IPS-20b (cell line): ENCODE measurements around the gene TMSB4Y.
A peak's percentile ranks its signal among the peaks of the same experiment; 100 is the strongest.

Experiments
- H3K27ac ChIP-seq: one replicate; pipeline ENCODE4 v1.5.1; 2013; ENCODE audit warnings: low read length
- H3K27me3 ChIP-seq: 2 replicates; pipeline ENCODE4 v1.6.1; 2013; ENCODE audit warnings: mild to moderate bottlenecking, low read length, inconsistent platforms; ENCODE audit not compliant: insufficient read depth
- H3K36me3 ChIP-seq: 2 replicates; pipeline ENCODE4 v1.6.1; 2013; ENCODE audit warnings: low read depth, mild to moderate bottlenecking, inconsistent platforms, low read length, moderate library complexity; ENCODE audit not compliant: insufficient read depth
- H3K4me1 ChIP-seq: 2 replicates; pipeline ENCODE4 v1.6.1; 2013; ENCODE audit warnings: mild to moderate bottlenecking, control low read depth, inconsistent platforms, low read length, moderate library complexity; ENCODE audit not compliant: insufficient read depth
- H3K4me3 ChIP-seq: 2 replicates; pipeline ENCODE4 v1.5.1; 2013; ENCODE audit warnings: mild to moderate bottlenecking, low read length, inconsistent platforms
- H3K9ac ChIP-seq: 2 replicates; pipeline ENCODE4 v1.6.1; 2013; ENCODE audit warnings: low read depth, mild to moderate bottlenecking, inconsistent platforms, low read length, moderate library complexity
- H3K9me3 ChIP-seq: 2 replicates; pipeline ENCODE4 v1.6.1; 2013; ENCODE audit warnings: mild to moderate bottlenecking, low read depth, low read length, inconsistent platforms; ENCODE audit not compliant: insufficient read depth

TMSB4Y gene

DNA sequence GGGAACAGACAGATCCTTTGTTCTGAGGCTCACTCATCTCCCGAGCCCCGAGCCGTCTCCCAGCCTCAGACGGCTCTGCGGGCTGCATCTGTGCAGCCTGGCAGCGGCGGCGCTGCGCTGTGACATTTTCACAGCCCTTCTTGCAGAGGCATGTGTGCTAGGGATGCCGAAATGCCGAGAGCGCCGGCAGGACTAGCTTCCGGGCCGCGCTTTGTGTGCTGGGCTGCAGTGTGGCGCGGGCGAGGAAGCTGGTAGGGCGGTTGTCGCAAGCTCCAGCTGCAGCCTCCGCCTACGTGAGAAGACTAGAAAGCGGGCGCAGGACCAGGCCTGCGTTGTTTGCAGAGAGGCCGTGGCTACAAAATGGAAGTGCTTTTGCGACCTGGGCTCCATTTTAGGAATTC, at the start of gene TMSB4Y:
Gene TMSB4Y, plus strand, starts transcription at position 332 of the 401 bp plus-strand sequence.
- H3K27me3 ChIP-seq, result no peaks in the 10 kb centered on the region
- H3K4me3 ChIP-seq, result peak within 1 kb of the TSS; percentile 77
- no peaks in the 10 kb centered on the region for H3K36me3 ChIP-seq
- peak within 1 kb of the TSS; percentile 99 for H3K9ac ChIP-seq
- H3K27ac ChIP-seq, result peak within 1 kb of the TSS; percentile 94
- H3K9me3 ChIP-seq, result no peaks in the 10 kb centered on the region
- H3K4me1 ChIP-seq, result no peaks in the 10 kb centered on the region; the same call in 1 of the 2 replicates

DNA sequence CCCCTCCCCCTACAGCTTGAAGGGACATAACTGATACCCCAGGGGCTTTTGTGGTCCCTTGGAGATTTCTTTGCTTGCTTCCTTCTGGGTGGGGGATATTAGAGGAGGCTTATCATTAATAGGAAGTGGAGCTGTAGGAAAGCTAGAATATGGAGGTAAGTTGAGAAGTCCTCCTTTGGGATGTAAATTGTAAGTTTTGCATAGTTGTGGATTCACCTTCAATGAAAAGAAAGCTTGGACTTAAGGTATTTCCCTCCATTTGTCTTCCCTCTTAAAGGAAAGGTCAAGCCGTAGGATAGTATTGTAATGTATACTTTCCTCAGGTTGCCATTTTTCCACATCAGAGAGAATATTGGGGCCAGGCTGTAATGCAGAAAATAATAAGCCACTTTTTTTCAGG, 39.5 kb upstream of the TMSB4Y start:
- no peaks in the 10 kb centered on the region for H3K27me3 ChIP-seq
- H3K36me3 ChIP-seq, result no peaks in the 10 kb centered on the region
- no peaks in the 10 kb centered on the region; the same call in none of the 2 replicates for H3K4me1 ChIP-seq
- H3K9ac ChIP-seq, result no peak overlapping the region
- no peak overlapping the region; the same call in 1 of the 2 replicates for H3K4me3 ChIP-seq
- H3K9me3 ChIP-seq, result peaks cover 29% of the 10 kb centered on the region
- peak overlapping the region; percentile 70 for H3K27ac ChIP-seq

DNA sequence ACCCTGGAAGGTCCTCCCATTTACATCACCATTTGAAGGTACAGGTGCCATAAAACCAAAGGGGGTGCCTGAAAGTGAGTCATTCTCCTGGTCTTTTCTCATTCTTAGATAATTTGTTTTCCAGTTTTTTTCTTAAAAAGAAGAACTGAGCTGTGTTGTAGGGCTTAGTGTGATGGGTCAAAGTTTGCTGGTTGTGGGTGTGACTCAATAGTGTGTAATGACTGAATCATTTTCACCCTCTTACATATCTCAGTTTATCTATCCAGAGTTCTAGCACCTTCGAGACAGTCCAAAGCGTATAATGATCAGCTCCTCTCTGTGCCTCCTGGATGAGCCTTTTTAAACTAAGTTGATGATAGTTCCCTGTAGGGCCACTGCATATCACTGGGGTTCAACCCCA, 32.6 kb upstream of the TMSB4Y start:
- Histone ChIP-seq H3K36me3 (no peaks in the 10 kb centered on the region), H3K4me1 (no peaks in the 10 kb centered on the region), H3K27me3 (no peaks in the 10 kb centered on the region), H3K4me3 (no peak overlapping the region), H3K9me3 (peaks cover 81% of the 10 kb centered on the region), H3K9ac (no peak overlapping the region), H3K27ac (no peak overlapping the region)

DNA sequence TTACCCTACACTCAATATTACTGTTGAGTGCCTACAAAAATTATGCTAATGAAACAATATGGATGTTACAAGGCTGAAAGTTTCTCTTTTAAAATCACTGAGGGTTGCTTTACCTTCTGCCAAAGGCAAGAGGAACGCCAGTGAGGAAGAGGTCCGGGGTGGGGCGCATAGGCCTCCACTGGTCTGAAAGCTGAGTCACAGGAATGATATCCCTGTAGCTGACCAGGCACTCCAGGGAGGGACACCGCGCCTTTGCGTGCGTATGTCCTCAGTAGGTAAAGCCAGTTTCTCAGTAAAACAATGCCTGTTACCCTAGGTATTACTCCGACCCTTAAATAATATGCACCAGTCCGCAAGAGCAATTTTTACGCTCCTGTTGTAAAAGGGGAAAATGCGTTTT, 1.4 kb upstream of the TMSB4Y start:
- no peak overlapping the region for H3K4me3 ChIP-seq
- no peak overlapping the region for H3K27ac ChIP-seq
- no peak overlapping the region for H3K9ac ChIP-seq
- no peaks in the 10 kb centered on the region for H3K36me3 ChIP-seq
- no peaks in the 10 kb centered on the region; the same call in 1 of the 2 replicates for H3K4me1 ChIP-seq
- no peaks in the 10 kb centered on the region for H3K9me3 ChIP-seq
- no peaks in the 10 kb centered on the region for H3K27me3 ChIP-seq

DNA sequence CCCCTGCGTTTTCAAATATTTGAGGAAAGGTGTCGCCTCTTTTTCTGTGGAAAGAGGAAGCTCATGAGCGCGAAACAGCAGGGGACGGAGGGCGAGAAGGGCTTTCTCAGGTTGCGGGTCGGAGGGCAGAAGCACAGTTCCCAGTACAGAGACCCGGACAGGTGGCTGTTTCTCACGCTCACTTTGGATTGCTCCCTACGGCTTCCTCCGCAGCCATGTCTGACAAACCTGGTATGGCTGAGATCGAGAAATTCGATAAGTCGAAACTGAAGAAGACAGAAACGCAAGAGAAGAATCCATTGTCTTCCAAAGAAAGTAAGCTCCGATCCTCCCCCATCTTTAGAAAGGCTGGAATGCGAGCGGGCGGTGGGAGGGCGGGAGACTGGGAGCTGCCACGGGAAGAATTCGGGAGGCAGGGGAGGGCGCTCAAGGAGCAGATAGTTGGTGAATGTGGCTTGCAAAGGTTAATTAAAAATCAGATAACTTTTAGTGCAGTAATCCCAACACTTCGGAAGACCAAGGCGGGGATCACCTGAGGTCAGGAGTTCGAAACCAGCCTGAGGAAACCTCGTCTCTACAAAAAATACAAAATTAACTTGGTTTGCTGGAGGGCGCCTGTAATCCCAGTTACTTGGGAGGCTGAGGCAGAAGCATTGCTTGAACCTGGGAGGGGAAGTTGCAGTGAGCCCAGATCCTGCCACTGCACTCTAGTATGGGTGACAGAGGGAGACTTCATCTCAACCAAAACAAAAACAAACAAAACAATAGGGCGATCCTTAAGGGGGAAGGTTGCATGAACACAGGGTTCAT, 627 bp downstream of the TMSB4Y start:
- Histone ChIP-seq H3K4me1 (no peaks in the 10 kb centered on the region; the same call in 1 of the 2 replicates), H3K27me3 (no peaks in the 10 kb centered on the region), H3K27ac (peak overlapping the region; percentile 94), H3K36me3 (no peaks in the 10 kb centered on the region), H3K4me3 (peak overlapping the region; percentile 77), H3K9ac (peak overlapping the region; percentile 99), H3K9me3 (no peaks in the 10 kb centered on the region)

DNA sequence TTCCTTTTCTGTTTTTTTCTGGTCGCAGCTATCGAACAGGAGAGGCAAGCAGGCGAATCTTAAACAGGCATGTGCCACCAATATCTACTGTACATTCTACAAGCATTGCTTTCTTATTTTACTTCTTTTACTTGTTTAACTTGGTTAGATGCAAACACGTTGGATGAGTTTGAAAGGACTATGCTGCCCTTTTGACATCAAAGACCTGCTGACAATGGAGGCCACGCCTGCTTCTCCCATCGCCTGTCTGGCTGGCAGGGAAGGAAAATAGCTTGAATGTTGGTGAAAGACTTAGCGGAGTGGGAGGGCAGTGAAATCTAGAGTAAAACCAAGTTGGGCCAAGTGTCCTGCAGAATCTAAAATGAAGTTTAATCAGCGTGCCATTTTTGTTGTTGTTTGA, 1.5 kb downstream of the TMSB4Y start:
- no peaks in the 10 kb centered on the region for H3K27me3 ChIP-seq
- H3K4me1 ChIP-seq, result no peaks in the 10 kb centered on the region; the same call in 1 of the 2 replicates
- peak overlapping the region; percentile 77 for H3K4me3 ChIP-seq
- H3K27ac ChIP-seq, result no peak overlapping the region
- no peaks in the 10 kb centered on the region for H3K9me3 ChIP-seq
- peak overlapping the region; percentile 99; the same call in 1 of the 2 replicates for H3K9ac ChIP-seq
- H3K36me3 ChIP-seq, result no peaks in the 10 kb centered on the region

DNA sequence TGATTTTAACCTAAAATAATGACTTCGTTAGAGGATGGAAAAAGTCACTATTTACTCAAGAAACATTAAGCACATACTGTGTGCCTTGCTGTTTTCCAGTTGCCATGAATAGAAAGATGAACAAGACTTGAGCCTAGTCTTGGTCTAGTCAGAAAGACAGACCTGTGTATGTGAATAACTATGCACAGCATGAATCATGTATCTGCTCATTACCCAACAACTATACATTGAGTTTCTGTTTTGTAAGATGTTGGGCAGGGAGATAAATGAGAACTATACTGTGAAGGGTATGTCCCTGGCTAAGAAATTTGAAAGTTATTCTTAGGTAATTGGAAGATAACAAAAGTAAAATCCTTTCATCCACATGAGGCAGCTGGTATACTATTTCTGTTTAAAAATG, 4.3 kb downstream of the TMSB4Y start:
- no peaks in the 10 kb centered on the region; the same call in 1 of the 2 replicates for H3K4me1 ChIP-seq
- H3K27me3 ChIP-seq, result no peaks in the 10 kb centered on the region
- H3K36me3 ChIP-seq, result no peaks in the 10 kb centered on the region
- H3K9me3 ChIP-seq, result no peaks in the 10 kb centered on the region
- H3K9ac ChIP-seq, result no peak overlapping the region
- no peak overlapping the region for H3K27ac ChIP-seq
- no peak overlapping the region for H3K4me3 ChIP-seq

DNA sequence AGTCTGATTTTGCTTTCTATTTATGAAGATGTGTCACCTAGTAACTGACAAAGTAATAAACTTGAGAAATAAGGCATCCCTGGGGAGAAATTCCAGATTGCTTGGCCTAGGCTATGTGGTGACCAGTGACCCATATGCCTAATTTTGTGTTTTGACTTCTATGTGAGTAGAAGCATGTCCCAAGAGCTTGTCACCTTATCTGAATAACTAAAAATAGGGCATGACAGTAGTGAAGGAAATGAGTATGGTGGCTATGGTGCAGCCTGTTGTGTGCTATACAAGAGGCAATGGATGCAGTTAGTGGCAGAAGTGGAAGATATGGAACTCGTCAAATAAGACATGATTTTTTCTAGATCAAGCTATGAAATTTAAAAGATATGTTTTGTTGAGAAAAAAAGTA, 15.3 kb downstream of the TMSB4Y start:
- no peaks in the 10 kb centered on the region for H3K4me1 ChIP-seq
- H3K9me3 ChIP-seq, result peaks cover 19% of the 10 kb centered on the region; the same call in 1 of the 2 replicates
- H3K4me3 ChIP-seq, result no peak overlapping the region
- H3K27me3 ChIP-seq, result no peaks in the 10 kb centered on the region
- peaks cover 6% of the 10 kb centered on the region; the same call in 1 of the 2 replicates for H3K36me3 ChIP-seq
- no peak overlapping the region for H3K27ac ChIP-seq
- H3K9ac ChIP-seq, result no peak overlapping the region

DNA sequence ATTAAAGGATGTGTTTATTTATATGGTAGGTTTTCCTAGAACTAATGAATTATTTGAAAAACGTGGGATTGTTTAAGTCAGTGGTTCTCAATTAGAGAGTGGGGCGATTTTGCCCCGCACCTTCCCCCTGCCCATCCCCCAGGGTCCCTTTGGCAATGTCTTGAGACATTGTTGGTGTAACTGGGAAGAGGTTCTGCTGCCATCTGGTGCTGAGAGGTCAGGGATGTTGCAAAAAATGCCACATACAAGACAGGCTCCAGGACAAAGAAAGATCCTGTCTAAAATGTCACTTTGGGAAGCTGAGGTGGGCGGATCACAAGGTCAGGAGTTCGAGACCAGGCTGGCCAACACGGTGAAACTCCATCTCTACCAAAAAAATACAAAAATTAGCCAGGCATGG, 25.8 kb downstream of the TMSB4Y start:
- Histone ChIP-seq H3K9me3 (no peaks in the 10 kb centered on the region), H3K4me3 (no peak overlapping the region), H3K27me3 (no peaks in the 10 kb centered on the region)

DNA sequence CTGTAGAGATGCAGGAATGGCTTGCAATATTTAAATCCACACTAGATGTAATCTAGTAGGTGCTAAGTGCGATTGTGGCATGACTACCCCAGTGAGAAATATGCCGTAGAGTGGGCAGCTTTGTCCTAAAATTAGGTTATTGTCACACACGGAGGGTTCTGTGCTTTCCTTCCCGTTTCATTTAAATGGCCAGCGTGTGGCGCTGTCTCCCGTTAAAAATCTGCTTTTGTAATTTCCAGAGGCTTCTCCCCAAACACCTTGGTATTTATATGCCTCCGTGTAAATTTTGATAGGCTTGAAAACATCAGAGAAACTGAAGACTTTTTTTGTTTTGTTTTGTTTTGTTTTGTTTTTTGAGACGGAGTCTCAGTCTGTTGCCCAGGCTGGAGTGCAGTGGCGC, 34.9 kb downstream of the TMSB4Y start:
- no peaks in the 10 kb centered on the region for H3K36me3 ChIP-seq
- no peak overlapping the region for H3K4me3 ChIP-seq
- no peaks in the 10 kb centered on the region for H3K27me3 ChIP-seq
- no peaks in the 10 kb centered on the region for H3K9me3 ChIP-seq
- no peak overlapping the region for H3K27ac ChIP-seq
- H3K9ac ChIP-seq, result no peak overlapping the region
- H3K4me1 ChIP-seq, result no peaks in the 10 kb centered on the region

More for the DNA sequence above, 25.8 kb downstream of the TMSB4Y start:
- Histone ChIP-seq H3K4me1 (no peaks in the 10 kb centered on the region; the same call in 1 of the 2 replicates), H3K27ac (no peak overlapping the region), H3K36me3 (no peaks in the 10 kb centered on the region), H3K9ac (no peak overlapping the region)

DNA sequence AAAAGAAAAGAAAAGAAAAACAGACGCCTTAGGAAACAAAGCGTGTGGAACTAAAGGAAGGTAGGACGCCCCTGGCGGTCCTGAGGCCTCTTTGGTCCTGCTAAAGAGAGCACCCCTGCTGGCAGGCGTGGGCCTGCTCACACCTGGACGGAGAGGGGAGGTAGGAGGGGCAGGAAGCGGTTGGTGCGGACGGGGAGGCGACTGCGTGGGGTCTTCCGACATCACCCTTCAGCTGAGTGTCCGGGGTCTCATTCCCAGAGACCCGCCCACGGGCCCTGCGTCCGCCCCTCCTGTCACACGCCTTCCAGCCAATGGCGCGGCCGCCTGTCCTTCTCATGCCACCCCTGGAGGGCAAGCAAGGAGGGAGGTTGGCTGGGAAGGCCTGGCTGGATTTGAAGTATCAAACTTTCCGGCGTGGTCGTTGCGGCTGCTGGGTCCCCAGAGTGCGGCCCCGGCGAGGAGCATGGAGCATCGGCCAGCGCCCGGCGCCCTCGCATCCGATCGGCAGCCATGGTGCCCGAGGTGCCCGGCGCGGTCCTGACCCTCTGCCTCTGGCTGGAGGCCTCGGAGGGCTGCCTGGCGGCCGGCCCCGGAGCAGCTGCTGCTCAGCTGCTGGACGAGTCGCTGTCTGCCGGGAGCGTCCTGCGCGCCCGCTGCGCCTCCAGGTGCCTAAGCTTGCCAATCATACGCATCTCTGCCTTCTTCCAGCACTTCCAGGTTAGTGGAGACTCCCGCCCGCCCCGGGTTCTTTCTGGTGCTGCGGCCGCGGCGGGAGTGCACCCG, 47.8 kb downstream of the TMSB4Y start:
- Histone ChIP-seq H3K4me3 (peak overlapping the region; percentile 86), H3K27ac (no peak overlapping the region), H3K9ac (peak overlapping the region; percentile 80), H3K4me1 (peaks cover 6% of the 10 kb centered on the region), H3K9me3 (peaks cover 5% of the 10 kb centered on the region; the same call in 1 of the 2 replicates), H3K27me3 (no peaks in the 10 kb centered on the region), H3K36me3 (peaks cover 22% of the 10 kb centered on the region)
